Thoracic aorta (tissue), 2 donors: Measurements from ENCODE around the gene NAV3. TPM values are rescaled to one million over a fixed set of nuclear protein-coding genes. Genes with fewer than 3 reads are reported as not detected.

Experiments
- ATAC-seq: fragments of 150-250 bp; one replicate; pipeline ENCODE4 v1.8.0; 2017; ENCODE audit warnings: low read depth; ENCODE audit not compliant: insufficient number of reproducible peaks, low FRiP score
- DNase-seq: peaks from one replicate; pipeline ENCODE4 v3.0.0-alpha.2; 2020; ENCODE audit warnings: low spot score
- H3K27ac ChIP-seq, 2 donors: fragments of 200-600 bp; sonication (generic); 1 replicate in 1 of 2; 2 replicates in 1 of 2; pipeline ENCODE4 v1.5.1; 2016; ENCODE audit warnings: mild to moderate bottlenecking in 2 of 2, moderate library complexity in 2 of 2
- H3K27me3 ChIP-seq: fragments of 200-600 bp; sonication (generic); replicated peaks from 2 replicates; pipeline ENCODE4 v1.6.0; 2016; ENCODE audit warnings: mild to moderate bottlenecking; ENCODE audit not compliant: insufficient read depth
- H3K36me3 ChIP-seq: fragments of 200-600 bp; sonication (generic); one replicate; pipeline ENCODE4 v1.5.1; 2016
- H3K4me1 ChIP-seq, 2 donors: fragments of 200-600 bp; sonication (generic); 1 replicate in 1 of 2; 2 replicates in 1 of 2; pipeline versions ENCODE4 v1.5.1 to v1.6.0; 2016; ENCODE audit warnings: low read depth in 2 of 2, mild to moderate bottlenecking in 1 of 2; ENCODE audit not compliant: control insufficient read depth in 1 of 2
- H3K4me3 ChIP-seq: fragments of 200-600 bp; sonication (generic); 2 replicates; pipeline ENCODE4 v1.5.1; 2016; ENCODE audit warnings: mild to moderate bottlenecking
- H3K9me3 ChIP-seq: fragments of 200-600 bp; sonication (generic); 2 replicates; pipeline ENCODE4 v1.5.1; 2016
- total RNA-seq, 2 donors: library from RNA; depleted of rRNA; stranded (reverse); fragments of >200 nt; gene quantifications; one replicate each; pipeline versions ENCODE4 v1.1.0 to v1.2.3, GENCODE V29; 2016
- TF ChIP-seq, protein P1 (sequence below): fragments of 200-600 bp; sonication (generic); IDR thresholded peaks from one replicate; pipeline ENCODE4 v1.5.1; 2019; ENCODE audit warnings: antibody characterized with exemption

NAV3 gene
- total RNA-seq, 2 donors from 2014 or later = 9.3 to 11.6 TPM

GRCh38 chr12:78155546-78155945, 324.9 kb downstream of the NAV3 start:
- ATAC-seq (no peak), DNase-seq (no peak)
- TF ChIP-seq, protein P1, sequence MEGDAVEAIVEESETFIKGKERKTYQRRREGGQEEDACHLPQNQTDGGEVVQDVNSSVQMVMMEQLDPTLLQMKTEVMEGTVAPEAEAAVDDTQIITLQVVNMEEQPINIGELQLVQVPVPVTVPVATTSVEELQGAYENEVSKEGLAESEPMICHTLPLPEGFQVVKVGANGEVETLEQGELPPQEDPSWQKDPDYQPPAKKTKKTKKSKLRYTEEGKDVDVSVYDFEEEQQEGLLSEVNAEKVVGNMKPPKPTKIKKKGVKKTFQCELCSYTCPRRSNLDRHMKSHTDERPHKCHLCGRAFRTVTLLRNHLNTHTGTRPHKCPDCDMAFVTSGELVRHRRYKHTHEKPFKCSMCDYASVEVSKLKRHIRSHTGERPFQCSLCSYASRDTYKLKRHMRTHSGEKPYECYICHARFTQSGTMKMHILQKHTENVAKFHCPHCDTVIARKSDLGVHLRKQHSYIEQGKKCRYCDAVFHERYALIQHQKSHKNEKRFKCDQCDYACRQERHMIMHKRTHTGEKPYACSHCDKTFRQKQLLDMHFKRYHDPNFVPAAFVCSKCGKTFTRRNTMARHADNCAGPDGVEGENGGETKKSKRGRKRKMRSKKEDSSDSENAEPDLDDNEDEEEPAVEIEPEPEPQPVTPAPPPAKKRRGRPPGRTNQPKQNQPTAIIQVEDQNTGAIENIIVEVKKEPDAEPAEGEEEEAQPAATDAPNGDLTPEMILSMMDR = no peak
- H3K4me3 ChIP-seq = no peak overlapping the region
- no peaks in the 10 kb centered on the region for H3K9me3 ChIP-seq
- no peaks in the 10 kb centered on the region for H3K4me1 ChIP-seq
- no peaks in the 10 kb centered on the region for H3K27me3 ChIP-seq
- no peak overlapping the region for H3K27ac ChIP-seq
- H3K36me3 ChIP-seq = no peaks in the 10 kb centered on the region

GRCh38 chr12:78156751-78157150, 326.1 kb downstream of the NAV3 start:
- TF ChIP-seq, protein P1 = no peak
- Histone ChIP-seq H3K4me1 (no peaks in the 10 kb centered on the region), H3K36me3 (no peaks in the 10 kb centered on the region), H3K9me3 (no peaks in the 10 kb centered on the region), H3K4me3 (no peak overlapping the region), H3K27me3 (no peaks in the 10 kb centered on the region), H3K27ac (no peak overlapping the region)
- DNase-seq (no peak), ATAC-seq (no peak)

DNA sequence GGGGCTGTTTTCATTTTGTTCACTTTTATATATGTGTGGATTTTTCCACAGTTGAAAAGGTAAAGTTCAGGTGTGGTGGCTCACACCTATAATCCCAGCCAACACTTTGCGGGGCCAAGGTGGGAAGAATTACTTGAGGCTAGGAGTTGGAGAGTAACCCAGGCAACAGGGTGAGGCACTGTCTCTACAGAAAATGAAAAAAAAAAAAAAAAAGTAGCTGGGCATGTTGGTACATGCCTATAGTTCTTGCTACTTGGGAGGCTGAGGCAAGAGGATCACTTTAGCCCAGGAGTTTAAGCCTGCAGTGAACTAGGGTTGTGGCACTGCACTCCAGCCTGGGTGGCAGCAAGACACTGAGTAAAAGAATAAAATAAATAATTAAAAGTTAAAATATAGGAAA, 326.5 kb downstream of the NAV3 start:
- Histone ChIP-seq H3K27ac (no peak overlapping the region), H3K4me3 (no peak overlapping the region), H3K36me3 (no peaks in the 10 kb centered on the region), H3K9me3 (no peaks in the 10 kb centered on the region), H3K27me3 (no peaks in the 10 kb centered on the region), H3K4me1 (no peaks in the 10 kb centered on the region)
- no peak for ATAC-seq
- no peak for DNase-seq
- TF ChIP-seq, protein P1 = no peak

- H3K4me1 ChIP-seq = no peaks in the 10 kb centered on the region
- DNase-seq = no peak
- no peaks in the 10 kb centered on the region for H3K9me3 ChIP-seq
- ATAC-seq = no peak
- TF ChIP-seq, protein P1 = no peak
- H3K4me3 ChIP-seq = no peak overlapping the region
- no peak overlapping the region for H3K27ac ChIP-seq
- no peaks in the 10 kb centered on the region for H3K36me3 ChIP-seq
- no peaks in the 10 kb centered on the region for H3K27me3 ChIP-seq
Observed at GRCh38 chr12:78164154-78164553, 333.5 kb downstream of the NAV3 start.

DNA sequence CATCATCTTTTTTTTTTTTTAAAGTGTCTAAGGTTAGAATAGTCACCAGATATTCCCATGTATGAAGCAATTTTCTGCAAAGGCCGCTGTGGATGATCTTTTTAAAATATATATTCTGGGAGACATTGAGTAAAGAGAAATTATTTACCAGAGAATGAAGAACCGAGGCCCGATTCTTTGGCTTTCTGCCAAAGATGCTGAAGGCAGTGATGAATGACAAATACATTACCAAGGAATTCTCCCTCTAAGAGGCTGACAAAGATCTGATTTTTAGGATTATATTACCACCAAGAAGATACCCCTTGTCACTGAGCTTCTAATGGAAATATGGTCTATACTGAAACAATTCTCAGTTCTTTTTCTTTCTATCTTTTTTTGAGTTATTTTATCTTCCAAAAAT, 336.8 kb downstream of the NAV3 start:
- Histone ChIP-seq H3K27ac (no peak overlapping the region), H3K9me3 (no peaks in the 10 kb centered on the region)
- ATAC-seq = no peak

More for the DNA sequence above, 336.8 kb downstream of the NAV3 start:
- DNase-seq = no peak
- TF ChIP-seq, protein P1 = no peak
- H3K4me3 ChIP-seq = no peak overlapping the region
- H3K36me3 ChIP-seq = no peaks in the 10 kb centered on the region
- no peaks in the 10 kb centered on the region for H3K4me1 ChIP-seq
- H3K27me3 ChIP-seq = no peaks in the 10 kb centered on the region
